Measurements from ENCODE around the gene RNF10. TPM values are rescaled to one million over a fixed set of nuclear protein-coding genes. Genes with fewer than 3 reads are reported as not detected.

Gene RNF10
- total RNA-seq, 1 experiment from 2014 or later: 166 TPM

GRCh38 chr12:120592121-120593049, 58.2 kb downstream of the RNF10 start:
- no TSS peak for BruUV-seq (replicated peaks)
- no peaks in the 10 kb centered on the region for H3K4me1 Mint-ChIP-seq (ENCODE audit: insufficient read depth, unreplicated experiment)
- no peak overlapping the region for H3K4me3 Mint-ChIP-seq (ENCODE audit: unreplicated experiment)
- DNase-seq (ENCODE audit: unreplicated experiment): no peak
- ChIA-PET CTCF (interaction anchor here (1.0 to 1.8 kb wide), 3 partner anchors 9 to 57 kb away, joined by 3 to 6 read pairs (median 5); no protein-coding TSS in a partner anchor), POLR2A (interaction anchor here (0.8 kb wide), 1 partner anchor 11 kb away, joined by 4 read pairs; the partner anchor contains the start of gene POP5)
- no peak overlapping the region for H3K27ac Mint-ChIP-seq (ENCODE audit: low read depth, unreplicated experiment)
- peaks cover 3% of the 10 kb centered on the region for H3K27me3 Mint-ChIP-seq (ENCODE audit: insufficient read depth, unreplicated experiment)
- TF ChIP-seq, protein P1, sequence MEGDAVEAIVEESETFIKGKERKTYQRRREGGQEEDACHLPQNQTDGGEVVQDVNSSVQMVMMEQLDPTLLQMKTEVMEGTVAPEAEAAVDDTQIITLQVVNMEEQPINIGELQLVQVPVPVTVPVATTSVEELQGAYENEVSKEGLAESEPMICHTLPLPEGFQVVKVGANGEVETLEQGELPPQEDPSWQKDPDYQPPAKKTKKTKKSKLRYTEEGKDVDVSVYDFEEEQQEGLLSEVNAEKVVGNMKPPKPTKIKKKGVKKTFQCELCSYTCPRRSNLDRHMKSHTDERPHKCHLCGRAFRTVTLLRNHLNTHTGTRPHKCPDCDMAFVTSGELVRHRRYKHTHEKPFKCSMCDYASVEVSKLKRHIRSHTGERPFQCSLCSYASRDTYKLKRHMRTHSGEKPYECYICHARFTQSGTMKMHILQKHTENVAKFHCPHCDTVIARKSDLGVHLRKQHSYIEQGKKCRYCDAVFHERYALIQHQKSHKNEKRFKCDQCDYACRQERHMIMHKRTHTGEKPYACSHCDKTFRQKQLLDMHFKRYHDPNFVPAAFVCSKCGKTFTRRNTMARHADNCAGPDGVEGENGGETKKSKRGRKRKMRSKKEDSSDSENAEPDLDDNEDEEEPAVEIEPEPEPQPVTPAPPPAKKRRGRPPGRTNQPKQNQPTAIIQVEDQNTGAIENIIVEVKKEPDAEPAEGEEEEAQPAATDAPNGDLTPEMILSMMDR (IDR thresholded peaks at IDR 0.05; ENCODE audit: unreplicated experiment): no peak
- H3K36me3 Mint-ChIP-seq (ENCODE audit: insufficient read depth, unreplicated experiment): no peaks in the 10 kb centered on the region
- intact Hi-C loops (cut with micrococcal nuclease): no loop called here
- no peaks in the 10 kb centered on the region for H3K9me3 Mint-ChIP-seq (ENCODE audit: unreplicated experiment)

DNA sequence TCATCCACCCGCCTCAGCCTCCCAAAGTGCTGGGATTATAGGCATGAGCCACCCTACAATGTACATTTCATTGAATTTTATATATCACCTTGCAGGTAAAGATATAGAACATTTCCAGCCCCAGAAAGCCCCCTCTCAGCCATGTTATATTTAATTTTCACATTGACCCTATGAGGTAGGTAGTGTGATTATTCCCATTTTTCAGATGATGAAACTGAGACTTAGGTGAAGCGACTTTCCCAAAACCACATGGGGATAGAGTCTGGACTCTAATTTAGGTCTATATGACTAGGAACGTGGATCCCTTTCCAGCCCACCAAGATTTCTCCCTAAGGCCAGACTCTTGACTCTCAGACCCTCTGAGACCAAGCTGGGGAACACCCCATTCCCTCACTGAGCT, 62.7 kb downstream of the RNF10 start:
- POLR2A ChIA-PET: no interaction called here
- Mint-ChIP-seq H3K36me3 (ENCODE audit: insufficient read depth, unreplicated experiment) (no peaks in the 10 kb centered on the region), H3K27me3 (ENCODE audit: insufficient read depth, unreplicated experiment) (peaks cover 11% of the 10 kb centered on the region), H3K9me3 (ENCODE audit: unreplicated experiment) (no peaks in the 10 kb centered on the region), H3K4me1 (ENCODE audit: insufficient read depth, unreplicated experiment) (no peaks in the 10 kb centered on the region), H3K4me3 (ENCODE audit: unreplicated experiment) (no peak overlapping the region), H3K27ac (ENCODE audit: low read depth, unreplicated experiment) (no peak overlapping the region)
- CTCF ChIA-PET: interaction anchor here (0.6 kb wide), 1 partner anchor 158 kb away, joined by 4 read pairs; no protein-coding TSS in a partner anchor
- intact Hi-C loops (cut with micrococcal nuclease): loop anchor here (5.0 kb wide), 1 partner anchor 40 kb away; no protein-coding TSS in a partner anchor
- TF ChIP-seq, protein P1 (IDR thresholded peaks at IDR 0.05; ENCODE audit: unreplicated experiment): no peak
- DNase-seq (ENCODE audit: unreplicated experiment): no peak
- no TSS peak for BruUV-seq (replicated peaks)

GRCh38 chr12:120597861-120598260, 63.7 kb downstream of the RNF10 start:
- Mint-ChIP-seq H3K4me3 (ENCODE audit: unreplicated experiment) (no peak overlapping the region), H3K27me3 (ENCODE audit: insufficient read depth, unreplicated experiment) (peaks cover 11% of the 10 kb centered on the region), H3K4me1 (ENCODE audit: insufficient read depth, unreplicated experiment) (no peaks in the 10 kb centered on the region), H3K36me3 (ENCODE audit: insufficient read depth, unreplicated experiment) (no peaks in the 10 kb centered on the region), H3K9me3 (ENCODE audit: unreplicated experiment) (no peaks in the 10 kb centered on the region), H3K27ac (ENCODE audit: low read depth, unreplicated experiment) (no peak overlapping the region)
- BruUV-seq (replicated peaks): no TSS peak
- TF ChIP-seq, protein P1 (IDR thresholded peaks at IDR 0.05; ENCODE audit: unreplicated experiment): no peak
- no peak for DNase-seq (ENCODE audit: unreplicated experiment)
- ChIA-PET CTCF (interaction anchor here (0.5 to 1.2 kb wide), 3 partner anchors 51 to 1713 kb away, joined by 3 to 4 read pairs (median 4); no protein-coding TSS in a partner anchor), POLR2A (no interaction called here)
- intact Hi-C loops (cut with micrococcal nuclease): loop anchor here (5.0 kb wide), 1 partner anchor 39 kb away; no protein-coding TSS in a partner anchor

Measured in MCF 10A (cell line).